ENCODE data around the gene SLC16A3.

Gene SLC16A3

GRCh38 chr17:82242977-82243647 lies 14.3 kb downstream of the SLC16A3 start:
- DNase-seq (ENCODE audit: insufficient read length, low spot score) (no peak), FAIRE-seq (no peak)
- TF ChIP-seq, protein P1, sequence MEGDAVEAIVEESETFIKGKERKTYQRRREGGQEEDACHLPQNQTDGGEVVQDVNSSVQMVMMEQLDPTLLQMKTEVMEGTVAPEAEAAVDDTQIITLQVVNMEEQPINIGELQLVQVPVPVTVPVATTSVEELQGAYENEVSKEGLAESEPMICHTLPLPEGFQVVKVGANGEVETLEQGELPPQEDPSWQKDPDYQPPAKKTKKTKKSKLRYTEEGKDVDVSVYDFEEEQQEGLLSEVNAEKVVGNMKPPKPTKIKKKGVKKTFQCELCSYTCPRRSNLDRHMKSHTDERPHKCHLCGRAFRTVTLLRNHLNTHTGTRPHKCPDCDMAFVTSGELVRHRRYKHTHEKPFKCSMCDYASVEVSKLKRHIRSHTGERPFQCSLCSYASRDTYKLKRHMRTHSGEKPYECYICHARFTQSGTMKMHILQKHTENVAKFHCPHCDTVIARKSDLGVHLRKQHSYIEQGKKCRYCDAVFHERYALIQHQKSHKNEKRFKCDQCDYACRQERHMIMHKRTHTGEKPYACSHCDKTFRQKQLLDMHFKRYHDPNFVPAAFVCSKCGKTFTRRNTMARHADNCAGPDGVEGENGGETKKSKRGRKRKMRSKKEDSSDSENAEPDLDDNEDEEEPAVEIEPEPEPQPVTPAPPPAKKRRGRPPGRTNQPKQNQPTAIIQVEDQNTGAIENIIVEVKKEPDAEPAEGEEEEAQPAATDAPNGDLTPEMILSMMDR (IDR thresholded peaks at IDR 0.05; ENCODE audit: insufficient read depth, missing control alignments) = no peak

GRCh38 chr17:82243648-82244412 lies 15.0 kb downstream of the SLC16A3 start:
- TF ChIP-seq, protein P1 (IDR thresholded peaks at IDR 0.05; ENCODE audit: insufficient read depth, missing control alignments) = no peak
- DNase-seq (ENCODE audit: insufficient read length, low spot score) (no peak), FAIRE-seq (no peak)

- no peak for FAIRE-seq
- DNase-seq (ENCODE audit: insufficient read length, low spot score) = no peak
- TF ChIP-seq, protein P1 (IDR thresholded peaks at IDR 0.05; ENCODE audit: insufficient read depth, missing control alignments) = peak; percentile 54
These were observed 15.7 kb downstream of the SLC16A3 start for GRCh38 chr17:82244413-82245133.

DNA sequence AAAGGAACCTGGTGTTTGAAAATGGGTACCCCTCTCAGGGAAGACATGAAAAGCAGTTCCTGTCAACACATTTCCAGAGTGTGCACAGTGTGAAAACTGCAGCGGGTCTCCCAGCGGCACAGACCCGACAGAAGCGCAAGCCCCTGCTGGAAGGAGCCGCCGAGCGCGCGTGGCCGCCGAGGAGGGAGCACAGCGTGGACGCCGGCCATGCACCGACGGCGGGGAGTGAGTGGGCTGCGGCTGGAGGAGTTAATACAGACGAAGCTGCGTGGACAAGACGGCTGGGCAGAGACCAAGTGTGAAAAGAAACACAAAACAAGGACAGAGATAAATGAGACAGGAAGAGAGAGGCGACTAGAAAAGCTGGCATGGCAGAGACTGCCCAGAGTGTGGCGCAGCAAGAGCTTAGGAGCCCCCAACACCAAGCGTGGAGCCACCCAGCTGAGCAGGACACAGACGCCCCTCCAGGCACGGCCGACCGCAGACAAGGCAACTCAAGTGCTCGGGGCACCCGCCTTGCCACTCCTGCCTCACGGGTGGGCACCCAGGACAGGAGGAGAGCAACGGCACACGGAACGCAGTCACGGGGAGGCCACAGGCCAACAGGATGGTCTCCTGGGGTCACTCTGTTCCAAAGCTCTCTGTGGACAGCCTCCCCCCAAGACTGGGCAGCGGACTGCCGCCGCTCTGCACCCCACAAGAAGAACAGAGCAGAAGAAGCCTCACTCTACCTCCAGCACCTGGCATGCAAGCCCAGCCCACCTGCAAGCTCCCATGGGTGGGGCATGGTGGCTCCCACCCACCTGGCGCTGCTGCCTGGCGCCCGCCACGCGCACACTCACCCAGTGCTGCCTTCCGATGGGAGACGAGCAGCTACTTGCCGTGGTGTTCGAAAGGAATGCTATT lies 16.5 kb downstream of the SLC16A3 start:
- TF ChIP-seq, protein P1 (IDR thresholded peaks at IDR 0.05; ENCODE audit: insufficient read depth, missing control alignments) = no peak
- DNase-seq (ENCODE audit: insufficient read length, low spot score) = no peak
- FAIRE-seq = no peak

DNA sequence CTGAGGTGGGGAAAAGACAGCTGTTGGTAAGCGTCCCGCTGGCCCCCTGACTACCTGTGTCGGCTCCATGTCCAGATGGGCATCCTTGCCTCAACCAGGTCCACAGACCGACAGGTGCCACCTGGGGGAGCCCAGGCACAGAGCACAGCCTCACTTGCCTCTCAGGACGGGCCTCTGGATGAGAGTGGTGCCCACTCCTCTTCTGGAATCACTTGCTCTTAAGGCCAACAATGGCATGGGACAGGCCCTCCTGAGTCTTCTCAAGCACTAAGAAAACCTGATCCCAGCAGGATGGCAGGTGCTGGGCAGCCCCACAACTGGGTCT lies 17.2 kb downstream of the SLC16A3 start:
- TF ChIP-seq, protein P1 (IDR thresholded peaks at IDR 0.05; ENCODE audit: insufficient read depth, missing control alignments) = no peak
- FAIRE-seq (no peak), DNase-seq (ENCODE audit: insufficient read length, low spot score) (no peak)

- DNase-seq (ENCODE audit: insufficient read length, low spot score) (no peak), FAIRE-seq (no peak)
- TF ChIP-seq, protein P1 (IDR thresholded peaks at IDR 0.05; ENCODE audit: insufficient read depth, missing control alignments) = no peak
These were observed 17.7 kb downstream of the SLC16A3 start for GRCh38 chr17:82246365-82247181.
